ENCODE measurements around the gene TNIK. TPM values are rescaled to one million over a fixed set of nuclear protein-coding genes. Genes with fewer than 3 reads are reported as not detected.
A peak's percentile ranks its signal among the peaks of the same experiment; 100 is the strongest.
"Not testable (repeated sequence)": the region's sequence is repeated elsewhere in the genome, so short reads cannot be mapped to it uniquely, and the experiment has no call there.

Gene TNIK
- total RNA-seq, 2 experiments from 2014 or later: 36.6 to 39.3 TPM

DNA sequence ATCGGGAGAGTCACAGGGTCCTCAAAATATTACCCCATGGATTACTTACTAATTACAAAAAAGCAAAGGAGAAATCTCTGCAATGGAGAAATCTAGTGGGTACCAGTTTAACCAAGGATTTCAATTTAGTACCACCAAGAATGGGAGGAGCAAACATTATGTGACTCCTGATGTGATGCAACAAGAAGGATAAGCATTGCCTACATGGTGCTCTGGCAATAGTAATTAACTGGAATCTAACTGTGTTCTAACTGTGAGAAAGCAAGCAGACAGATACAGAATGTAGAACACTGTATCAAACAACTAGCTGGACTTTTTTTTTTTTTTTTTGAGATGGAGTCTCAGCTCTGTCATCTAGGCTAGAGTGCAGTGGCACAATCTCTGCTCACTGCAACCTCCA is 159.2 kb downstream of the TNIK start:
- DNase-seq (no peak), ATAC-seq (no peak)
- Mint-ChIP-seq H3K27ac (no peak overlapping the region), H3K9me3 (ENCODE audit: low read depth) (peaks cover 5% of the 10 kb centered on the region), H3K36me3 (peaks cover 22% of the 10 kb centered on the region), H3K27me3 (no peaks in the 10 kb centered on the region), H3K4me1 (peaks cover 2% of the 10 kb centered on the region), H3K4me3 (no peak overlapping the region)
- CTCF ChIA-PET: no interaction called here

DNA sequence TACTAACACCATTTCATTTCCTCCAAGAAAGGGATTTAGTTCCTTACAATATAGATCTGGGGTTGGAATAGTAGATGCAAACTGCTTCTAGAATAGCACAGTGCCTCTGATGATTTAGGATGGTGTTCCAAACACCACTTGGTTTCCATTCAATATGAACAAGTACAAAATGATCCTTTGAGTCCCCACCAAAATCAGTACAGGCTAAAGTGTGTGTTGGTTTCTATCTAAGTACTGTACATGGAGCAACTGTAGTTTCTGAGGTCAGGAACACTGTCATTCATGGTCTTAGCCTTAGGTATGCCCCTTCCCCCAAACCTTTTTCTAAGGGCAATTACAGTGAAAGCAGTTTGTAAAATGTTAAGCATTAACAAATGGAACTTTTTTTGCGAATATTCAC is 162.3 kb downstream of the TNIK start:
- Mint-ChIP-seq H3K4me3 (no peak overlapping the region), H3K27me3 (no peaks in the 10 kb centered on the region), H3K36me3 (peaks cover 13% of the 10 kb centered on the region), H3K9me3 (ENCODE audit: low read depth) (peaks cover 2% of the 10 kb centered on the region), H3K27ac (no peak overlapping the region), H3K4me1 (peaks cover 15% of the 10 kb centered on the region)
- DNase-seq: no peak
- ATAC-seq: no peak
- CTCF ChIA-PET: no interaction called here

DNA sequence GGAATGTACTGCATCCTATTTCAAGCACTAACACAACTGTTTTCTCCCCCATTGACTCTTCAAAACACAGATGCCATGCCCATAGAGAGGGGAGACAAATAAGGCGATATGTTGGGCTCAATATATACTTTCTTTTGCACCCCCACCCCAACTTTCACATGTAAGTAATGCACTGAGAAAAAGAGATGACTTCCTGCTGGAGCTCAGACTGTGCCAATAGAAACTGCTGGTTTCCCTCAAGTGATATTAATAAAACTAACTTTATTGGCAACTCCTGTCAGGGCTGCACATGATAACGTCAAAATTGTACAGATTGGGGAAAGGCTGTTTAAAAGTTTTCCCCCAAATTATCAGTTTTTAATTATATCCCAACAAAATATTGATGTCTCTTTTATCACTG is 163.0 kb downstream of the TNIK start:
- Mint-ChIP-seq H3K9me3 (ENCODE audit: low read depth) (no peaks in the 10 kb centered on the region), H3K36me3 (peaks cover 14% of the 10 kb centered on the region), H3K27me3 (no peaks in the 10 kb centered on the region), H3K4me1 (peaks cover 18% of the 10 kb centered on the region), H3K4me3 (no peak overlapping the region), H3K27ac (no peak overlapping the region)
- CTCF ChIA-PET: no interaction called here
- ATAC-seq (no peak), DNase-seq (no peak)

DNA sequence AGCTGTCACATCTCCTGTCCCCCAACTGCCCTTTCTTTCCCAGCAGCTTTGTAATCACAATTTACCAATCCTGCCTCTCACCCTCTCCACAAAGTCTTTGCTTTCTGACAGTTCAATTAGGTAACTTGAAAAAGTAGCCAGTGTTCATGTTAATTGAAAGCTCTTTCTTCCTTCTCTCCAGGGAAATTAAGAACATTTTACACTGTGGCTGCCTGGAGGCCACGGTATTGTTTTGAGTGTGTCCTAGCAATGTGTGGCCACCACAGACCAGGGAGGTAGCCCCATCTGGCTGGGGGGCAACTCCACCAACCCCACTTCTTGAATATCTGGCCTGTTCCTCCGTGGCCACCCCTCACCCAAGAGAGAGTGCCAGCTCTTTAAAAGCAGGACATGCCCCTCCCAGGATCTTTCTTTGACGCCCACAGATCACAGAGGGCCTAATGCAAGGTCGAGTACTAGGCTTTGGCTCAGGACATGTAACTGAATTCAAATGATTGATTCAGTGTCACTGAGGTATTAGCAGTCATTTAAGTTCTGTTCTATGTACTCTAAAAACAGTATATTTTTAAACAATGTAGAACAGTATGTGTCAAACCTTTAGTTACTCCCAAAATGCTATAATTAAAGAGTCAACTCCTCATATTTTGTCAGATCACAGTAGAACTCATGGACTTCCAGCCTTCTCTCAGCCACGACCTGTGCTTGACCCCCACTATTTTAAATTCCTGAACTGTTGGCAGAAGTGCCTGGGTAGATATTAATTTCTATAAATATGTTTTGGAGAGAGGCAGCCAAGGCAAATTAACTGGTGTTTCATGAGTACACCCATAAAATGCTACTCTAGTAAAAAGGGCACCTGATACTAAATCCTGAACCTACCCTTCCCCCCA is 164.5 kb downstream of the TNIK start:
- CTCF ChIA-PET: no interaction called here
- Mint-ChIP-seq H3K27me3 (no peaks in the 10 kb centered on the region), H3K4me3 (no peak overlapping the region), H3K36me3 (peaks cover 17% of the 10 kb centered on the region), H3K27ac (no peak overlapping the region), H3K4me1 (peaks cover 18% of the 10 kb centered on the region), H3K9me3 (ENCODE audit: low read depth) (no peaks in the 10 kb centered on the region)
- ATAC-seq (no peak), DNase-seq (no peak)

DNA sequence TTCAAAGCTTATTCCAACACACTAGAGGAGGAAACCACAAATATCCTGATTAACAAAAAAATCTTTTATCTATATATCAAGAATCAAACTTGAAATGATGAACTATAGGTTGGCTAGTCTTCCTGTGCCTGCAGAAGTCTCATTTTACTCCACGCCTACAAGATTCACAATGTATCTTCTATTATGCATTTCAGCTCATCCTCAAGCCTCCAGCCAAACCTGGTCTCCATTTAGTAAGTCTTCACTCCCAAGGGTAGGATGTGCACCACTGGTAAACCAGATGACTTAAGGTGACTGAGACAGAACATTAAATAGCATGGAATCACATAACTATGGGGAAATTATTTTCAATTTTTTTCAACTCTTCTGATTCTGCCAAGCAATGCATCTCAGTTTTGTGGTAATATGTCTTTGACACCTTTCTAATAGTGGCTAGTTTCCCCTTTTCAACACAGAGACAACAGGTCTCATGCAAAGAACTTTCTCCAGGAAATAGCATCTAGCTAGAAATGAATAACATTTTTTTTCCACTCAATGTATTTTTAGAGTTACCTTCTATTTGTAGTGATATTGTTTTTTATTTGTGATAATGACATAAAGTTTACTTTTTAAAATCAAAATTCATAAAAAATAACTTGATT is 166.9 kb downstream of the TNIK start:
- H3K4me1 Mint-ChIP-seq: peaks cover 22% of the 10 kb centered on the region
- no peak overlapping the region for H3K27ac Mint-ChIP-seq
- no peak overlapping the region for H3K4me3 Mint-ChIP-seq
- H3K36me3 Mint-ChIP-seq: peaks cover 15% of the 10 kb centered on the region
- no peaks in the 10 kb centered on the region for H3K27me3 Mint-ChIP-seq
- DNase-seq: no peak
- ATAC-seq: peak; percentile 45
- peaks cover 3% of the 10 kb centered on the region for H3K9me3 Mint-ChIP-seq (ENCODE audit: low read depth)
- CTCF ChIA-PET: interaction anchor here (0.6 to 1.4 kb wide), 3 partner anchors 8 to 193 kb away, joined by 3 to 4 read pairs (median 3); no protein-coding TSS in a partner anchor

DNA sequence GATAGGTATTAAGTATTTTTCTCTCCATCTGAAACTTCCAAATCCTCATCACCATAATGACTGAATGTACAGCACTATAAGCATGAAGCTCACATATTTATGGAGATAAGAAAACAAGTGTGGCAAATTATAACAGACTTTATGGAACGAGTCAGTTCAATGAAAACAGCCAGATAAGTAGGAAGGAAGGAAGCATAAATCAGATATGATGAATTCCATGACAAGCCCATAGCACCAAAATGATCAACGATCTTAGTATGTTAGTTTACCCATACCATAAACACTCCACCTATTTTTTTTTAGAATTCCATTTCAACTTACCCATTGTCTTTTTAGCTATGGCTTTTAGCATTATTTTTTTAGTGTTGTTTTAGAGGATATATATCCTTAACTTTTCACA is 169.5 kb downstream of the TNIK start:
- CTCF ChIA-PET: no interaction called here
- Mint-ChIP-seq H3K4me1 (peaks cover 43% of the 10 kb centered on the region), H3K27me3 (no peaks in the 10 kb centered on the region), H3K4me3 (no peak overlapping the region), H3K27ac (no peak overlapping the region), H3K36me3 (peaks cover 15% of the 10 kb centered on the region), H3K9me3 (ENCODE audit: low read depth) (peaks cover 3% of the 10 kb centered on the region)
- DNase-seq: no peak
- no peak for ATAC-seq

DNA sequence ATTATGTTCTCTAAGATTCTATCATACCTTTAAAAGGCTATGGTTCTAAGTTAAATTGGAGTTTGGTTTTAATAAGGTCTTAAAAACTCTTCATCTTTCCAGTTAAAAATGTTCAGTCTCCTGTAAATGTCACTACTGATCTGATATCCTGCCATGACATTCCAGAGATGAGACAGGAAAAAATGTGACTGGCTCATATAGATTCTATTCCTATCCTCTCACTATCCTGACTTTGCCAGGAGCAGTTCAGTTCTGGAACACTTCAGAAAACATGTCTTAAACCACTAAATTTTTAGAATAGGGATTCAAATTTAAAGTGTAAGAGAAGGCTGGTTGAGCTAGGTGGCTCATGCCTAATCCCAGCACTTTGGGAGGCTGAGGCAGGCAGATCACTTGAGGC is 170.9 kb downstream of the TNIK start:
- H3K27me3 Mint-ChIP-seq: no peaks in the 10 kb centered on the region
- peaks cover 45% of the 10 kb centered on the region for H3K4me1 Mint-ChIP-seq
- CTCF ChIA-PET: no interaction called here
- H3K36me3 Mint-ChIP-seq: peaks cover 15% of the 10 kb centered on the region
- H3K9me3 Mint-ChIP-seq (ENCODE audit: low read depth): peaks cover 3% of the 10 kb centered on the region
- H3K27ac Mint-ChIP-seq: no peak overlapping the region
- DNase-seq (no peak), ATAC-seq (no peak)
- H3K4me3 Mint-ChIP-seq: no peak overlapping the region

DNA sequence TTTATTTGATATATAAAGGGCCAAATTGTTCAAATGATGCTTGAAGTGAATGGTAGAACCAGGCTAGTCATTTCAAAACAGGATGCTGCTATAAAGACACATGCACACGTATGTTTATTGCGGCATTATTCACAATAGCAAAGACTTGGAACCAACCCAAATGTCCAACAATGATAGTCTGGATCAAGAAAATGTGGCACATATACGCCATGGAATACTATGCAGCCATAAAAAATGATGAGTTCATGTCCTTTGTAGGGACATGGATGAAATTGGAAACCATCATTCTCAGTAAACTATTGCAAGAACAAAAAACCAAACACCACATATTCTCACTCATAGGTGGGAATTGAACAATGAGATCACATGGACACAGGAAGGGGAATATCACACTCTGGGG is 172.4 kb downstream of the TNIK start:
- Mint-ChIP-seq H3K27ac (peak overlapping the region; percentile 69), H3K36me3 (peaks cover 13% of the 10 kb centered on the region), H3K4me1 (peaks cover 53% of the 10 kb centered on the region)
- H3K9me3 Mint-ChIP-seq (ENCODE audit: low read depth); H3K27me3 Mint-ChIP-seq; CTCF ChIA-PET; DNase-seq; ATAC-seq; H3K4me3 Mint-ChIP-seq: not testable (repeated sequence)

DNA sequence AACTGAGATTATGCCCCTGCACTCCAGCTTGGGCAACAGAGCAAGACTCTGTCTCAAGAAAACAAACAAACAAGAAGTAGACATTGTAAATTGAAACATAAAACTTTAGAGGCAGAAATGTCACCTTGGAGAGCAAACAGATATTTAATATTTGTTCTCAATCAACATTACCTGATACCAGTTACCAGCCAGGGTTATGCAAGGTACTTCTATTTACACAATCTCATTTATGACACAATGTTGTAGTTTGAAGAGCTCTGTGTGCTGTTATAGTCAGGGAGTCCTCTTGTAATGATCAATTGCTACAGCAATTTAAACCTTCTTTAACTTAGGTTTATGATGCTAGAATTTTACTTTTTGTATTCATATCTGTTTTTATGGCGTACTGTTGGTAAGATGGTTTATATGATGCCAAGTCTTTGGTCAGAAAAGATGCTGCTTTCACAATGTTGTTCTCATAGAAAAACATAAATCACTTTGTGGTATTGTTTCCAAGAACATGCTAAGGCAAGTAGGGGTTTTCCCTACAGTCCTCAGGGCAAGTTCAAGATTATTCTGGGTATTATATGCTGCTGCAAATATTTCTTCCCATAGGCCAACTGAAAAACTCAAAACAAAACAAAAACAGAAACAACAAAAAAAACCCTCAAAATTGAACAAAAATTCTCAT is 173.5 kb downstream of the TNIK start:
- H3K9me3 Mint-ChIP-seq (ENCODE audit: low read depth): peaks cover 3% of the 10 kb centered on the region
- no peak overlapping the region for H3K4me3 Mint-ChIP-seq
- H3K4me1 Mint-ChIP-seq: peaks cover 57% of the 10 kb centered on the region
- peak overlapping the region; percentile 69 for H3K27ac Mint-ChIP-seq
- H3K36me3 Mint-ChIP-seq: peaks cover 14% of the 10 kb centered on the region
- no peaks in the 10 kb centered on the region for H3K27me3 Mint-ChIP-seq
- DNase-seq (no peak), ATAC-seq (peak; percentile 72)
- CTCF ChIA-PET: no interaction called here

DNA sequence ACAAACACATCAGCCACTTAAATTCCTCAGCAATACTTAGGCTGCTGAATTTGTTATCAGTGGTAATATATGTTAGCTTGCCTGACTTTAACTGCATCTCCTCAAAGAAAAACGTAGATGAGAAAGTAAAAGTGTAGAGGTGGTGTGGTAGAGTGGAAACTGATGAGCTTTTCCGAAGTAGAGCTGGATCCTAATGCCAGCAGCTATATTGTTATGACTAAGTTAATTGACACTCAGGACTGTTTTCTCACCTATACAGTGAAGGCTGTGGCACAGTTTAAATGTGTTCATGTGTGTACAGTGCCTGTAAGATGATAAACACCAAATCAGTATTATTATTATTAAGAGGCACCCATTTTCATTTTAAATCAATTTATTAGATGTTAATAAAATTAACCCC is 174.9 kb downstream of the TNIK start:
- peaks cover 17% of the 10 kb centered on the region for H3K36me3 Mint-ChIP-seq
- no peak overlapping the region for H3K4me3 Mint-ChIP-seq
- CTCF ChIA-PET: interaction anchor here (1.2 to 1.4 kb wide), 3 partner anchors 9 to 39 kb away, joined by 3 to 4 read pairs (median 3); no protein-coding TSS in a partner anchor
- peaks cover 3% of the 10 kb centered on the region for H3K9me3 Mint-ChIP-seq (ENCODE audit: low read depth)
- H3K27me3 Mint-ChIP-seq: no peaks in the 10 kb centered on the region
- ATAC-seq (peak; percentile 55), DNase-seq (no peak)
- H3K27ac Mint-ChIP-seq: peak overlapping the region; percentile 61
- H3K4me1 Mint-ChIP-seq: peaks cover 57% of the 10 kb centered on the region

DNA sequence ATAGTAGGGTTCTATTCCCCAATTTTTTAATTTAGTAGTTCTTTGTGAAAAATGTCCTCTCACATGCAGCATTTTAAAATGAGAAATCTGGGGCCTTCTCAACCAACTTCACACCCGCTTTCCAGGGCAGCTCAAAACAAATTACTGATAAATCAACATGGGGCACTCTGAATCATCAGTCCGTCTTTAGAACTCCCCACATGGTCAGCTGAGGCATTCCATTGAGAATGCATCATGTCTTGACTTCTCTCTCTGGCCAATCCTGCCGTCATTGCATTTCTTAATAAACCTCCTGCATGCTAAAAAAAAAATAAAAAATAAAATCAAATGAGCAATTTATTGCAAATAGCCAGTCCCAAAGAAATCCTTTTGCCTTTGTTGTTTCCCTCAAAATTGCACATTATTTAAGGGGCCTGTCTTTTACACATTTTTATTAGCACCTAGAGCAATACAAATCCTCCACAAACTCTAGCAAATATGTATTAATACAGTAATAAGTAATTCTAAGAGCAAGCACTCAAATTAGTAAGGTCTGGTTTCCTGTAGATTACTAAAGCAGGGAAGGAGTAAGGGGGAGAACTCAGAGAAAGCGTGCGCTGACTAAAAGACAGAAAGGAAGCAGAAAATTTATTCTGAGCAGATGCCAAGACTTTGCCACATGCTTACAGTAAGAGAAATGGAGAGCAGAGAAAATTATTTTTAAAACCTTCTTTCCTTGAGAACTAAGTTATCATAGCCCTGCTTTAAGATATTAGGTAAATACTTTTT is 175.7 kb downstream of the TNIK start:
- Mint-ChIP-seq H3K4me3 (no peak overlapping the region), H3K27ac (peak overlapping the region; percentile 51), H3K36me3 (peaks cover 18% of the 10 kb centered on the region), H3K4me1 (peaks cover 63% of the 10 kb centered on the region), H3K9me3 (ENCODE audit: low read depth) (peaks cover 3% of the 10 kb centered on the region), H3K27me3 (no peaks in the 10 kb centered on the region)
- ATAC-seq (peak; percentile 63), DNase-seq (peak; percentile 45)
- CTCF ChIA-PET: interaction anchor here (1.2 to 1.4 kb wide), 3 partner anchors 9 to 38 kb away, joined by 3 to 4 read pairs (median 3); no protein-coding TSS in a partner anchor

DNA sequence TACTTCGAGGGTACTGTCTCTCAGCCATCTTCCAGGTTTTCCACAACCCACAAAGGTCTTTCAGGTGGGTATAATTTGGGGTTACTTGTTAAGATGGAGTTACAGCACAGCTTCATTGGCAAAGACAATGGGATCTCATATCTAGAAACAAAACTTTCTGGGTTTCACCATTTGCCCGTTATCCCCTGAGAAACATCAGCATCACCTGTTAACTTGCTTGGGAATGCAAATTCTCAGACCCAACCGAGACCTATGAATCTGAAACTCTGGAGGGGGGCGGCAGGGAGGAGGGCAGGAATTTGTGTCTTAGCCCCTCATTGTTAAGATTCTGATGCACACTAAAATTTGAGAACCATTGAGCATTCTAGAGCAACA is 176.4 kb downstream of the TNIK start:
- H3K36me3 Mint-ChIP-seq: peaks cover 16% of the 10 kb centered on the region
- CTCF ChIA-PET: no interaction called here
- no peak overlapping the region for H3K4me3 Mint-ChIP-seq
- H3K27ac Mint-ChIP-seq: no peak overlapping the region
- ATAC-seq (no peak), DNase-seq (no peak)
- H3K27me3 Mint-ChIP-seq: no peaks in the 10 kb centered on the region
- peaks cover 64% of the 10 kb centered on the region for H3K4me1 Mint-ChIP-seq
- no peaks in the 10 kb centered on the region for H3K9me3 Mint-ChIP-seq (ENCODE audit: low read depth)
